A673 (cell line): ENCODE results near the gene ZNF786.
"Not testable (repeated sequence)": the region's sequence is repeated elsewhere in the genome, so short reads cannot be mapped to it uniquely, and the experiment has no call there.

ENCODE experiments used
- EZH2 ChIP-seq: fragments of 200-600 bp; sonication (generic); IDR thresholded peaks from 2 replicates; pipeline ENCODE4 v1.6.1; 2017; ENCODE audit warnings: borderline replicate concordance, low read depth, mild to moderate bottlenecking, mixed read lengths, antibody characterized with exemption, low read length; ENCODE audit not compliant: poor library complexity, severe bottlenecking
- TF ChIP-seq, protein P1 (sequence below): fragments of 300-800, 200-600 bp; sonication (generic); conservative IDR thresholded peaks from 2 replicates; pipeline ENCODE4 v1.5.1; 2017; ENCODE audit warnings: low read depth, mild to moderate bottlenecking, antibody characterized with exemption, low read length, moderate library complexity, mixed read lengths

DNA sequence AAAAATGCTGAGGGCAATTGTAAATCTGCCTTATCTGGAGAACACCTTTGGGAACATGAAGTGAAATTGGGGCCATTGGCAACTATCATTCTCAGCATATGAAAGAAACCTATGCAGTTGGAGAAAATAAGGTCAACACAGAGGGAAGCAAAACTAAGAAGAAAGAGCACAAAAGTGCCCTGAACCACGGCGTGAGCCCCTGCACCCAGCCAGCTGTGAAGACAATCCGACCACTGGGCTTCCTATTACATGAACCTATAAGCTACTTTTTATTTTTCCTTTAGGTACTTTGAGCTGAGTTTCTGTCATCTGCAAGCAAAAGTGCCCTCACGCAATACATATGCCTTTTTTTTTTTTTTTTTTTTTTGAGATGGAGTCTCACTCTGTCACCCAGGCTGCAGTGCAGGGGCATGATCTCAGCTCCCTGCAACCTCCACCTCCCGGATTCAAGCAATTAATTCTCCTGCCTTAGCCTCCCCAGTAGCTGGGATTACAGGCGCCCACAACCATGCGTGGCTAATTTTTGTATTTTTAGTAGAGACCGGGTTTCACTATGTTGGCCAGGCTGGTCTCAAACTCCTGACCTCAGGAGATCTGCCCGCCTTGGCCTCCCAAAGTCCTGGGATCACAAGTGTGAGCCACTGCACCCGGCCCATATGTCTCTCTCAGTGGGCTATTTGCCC lies 28.2 kb downstream of the ZNF786 start:
- TF ChIP-seq, protein P1, sequence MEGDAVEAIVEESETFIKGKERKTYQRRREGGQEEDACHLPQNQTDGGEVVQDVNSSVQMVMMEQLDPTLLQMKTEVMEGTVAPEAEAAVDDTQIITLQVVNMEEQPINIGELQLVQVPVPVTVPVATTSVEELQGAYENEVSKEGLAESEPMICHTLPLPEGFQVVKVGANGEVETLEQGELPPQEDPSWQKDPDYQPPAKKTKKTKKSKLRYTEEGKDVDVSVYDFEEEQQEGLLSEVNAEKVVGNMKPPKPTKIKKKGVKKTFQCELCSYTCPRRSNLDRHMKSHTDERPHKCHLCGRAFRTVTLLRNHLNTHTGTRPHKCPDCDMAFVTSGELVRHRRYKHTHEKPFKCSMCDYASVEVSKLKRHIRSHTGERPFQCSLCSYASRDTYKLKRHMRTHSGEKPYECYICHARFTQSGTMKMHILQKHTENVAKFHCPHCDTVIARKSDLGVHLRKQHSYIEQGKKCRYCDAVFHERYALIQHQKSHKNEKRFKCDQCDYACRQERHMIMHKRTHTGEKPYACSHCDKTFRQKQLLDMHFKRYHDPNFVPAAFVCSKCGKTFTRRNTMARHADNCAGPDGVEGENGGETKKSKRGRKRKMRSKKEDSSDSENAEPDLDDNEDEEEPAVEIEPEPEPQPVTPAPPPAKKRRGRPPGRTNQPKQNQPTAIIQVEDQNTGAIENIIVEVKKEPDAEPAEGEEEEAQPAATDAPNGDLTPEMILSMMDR = not testable (repeated sequence)
- TF ChIP-seq EZH2 = not testable (repeated sequence)
